H1 (cell line): ENCODE measurements around the gene RPUSD4. TPM values are rescaled to one million over a fixed set of nuclear protein-coding genes. Genes with fewer than 3 reads are reported as not detected.

Source experiments
- CTCF ChIA-PET: fragments of 300-600 bp; sonication (Branson Sonifier 250); formaldehyde crosslinking; loops from one replicate; lab custom pipeline; 2021; ENCODE audit not compliant: partially characterized antibody; lab: Charles Lee
- POLR2A ChIA-PET: fragments of 300-600 bp; sonication (Branson Sonifier 250); formaldehyde crosslinking; loops from one replicate; lab custom pipeline; 2021; ENCODE audit warnings: inconsistent platforms; ENCODE audit not compliant: partially characterized antibody; lab: Charles Lee
- DNase-seq, 2 experiments: peaks; one replicate each; pipeline versions ENCODE4 v3.0.0 to v3.0.0-alpha.2; 2010 to 2022; ENCODE audit warnings: low spot score in 2 of 2, low read depth in 1 of 2, mixed read lengths in 1 of 2
- FAIRE-seq: peaks from 2 replicates; lab custom pipeline; 2011; peaks lifted over from hg19 to GRCh38; lab: Jason Lieb, UNC
- H2AFZ ChIP-seq: 2 replicates; pipeline ENCODE4 v1.8.1; 2012; ENCODE audit warnings: low read length, inconsistent platforms
- H2AK5ac ChIP-seq: 2 replicates; pipeline ENCODE4 v1.6.1; 2013; ENCODE audit warnings: low read depth, low read length
- H2BK120ac ChIP-seq: replicated peaks from 2 replicates; pipeline ENCODE3; 2013; ENCODE audit warnings: low read depth, low read length, inconsistent platforms
- H2BK12ac ChIP-seq: 2 replicates; pipeline ENCODE4 v1.6.1; 2013; ENCODE audit warnings: low read depth, low read length
- H2BK15ac ChIP-seq: 2 replicates; pipeline ENCODE4 v1.6.1; 2013; ENCODE audit warnings: low read length
- H2BK20ac ChIP-seq: 2 replicates; pipeline ENCODE4 v1.6.1; 2013; ENCODE audit warnings: low read length
- H2BK5ac ChIP-seq: 2 replicates; pipeline ENCODE4 v1.6.1; 2013; ENCODE audit warnings: low read depth, low read length
- H3K14ac ChIP-seq: 2 replicates; pipeline ENCODE4 v1.6.1; 2013; ENCODE audit warnings: inconsistent platforms; ENCODE audit not compliant: insufficient read length
- H3K18ac ChIP-seq: 2 replicates; pipeline ENCODE4 v1.6.1; 2013; ENCODE audit warnings: low read length; ENCODE audit errors: extremely low read depth
- H3K23ac ChIP-seq: 2 replicates; pipeline ENCODE4 v1.6.1; 2013; ENCODE audit warnings: inconsistent platforms; ENCODE audit not compliant: insufficient read length
- H3K23me2 ChIP-seq: 2 replicates; pipeline ENCODE4 v1.6.1; 2013; ENCODE audit warnings: low read depth, low read length
- H3K27ac ChIP-seq: 2 replicates; pipeline ENCODE4 v1.6.1; 2011; ENCODE audit warnings: low read depth, low read length, inconsistent platforms
- H3K27me3 ChIP-seq, 4 experiments: replicated peaks in 1 of 4; 1 replicate in 1 of 4; 2 replicates in 3 of 4; pipeline versions ENCODE4 v1.6.1 to v1.8.1; 2011 to 2013; ENCODE audit warnings: low read length in 3 of 4, mild to moderate bottlenecking in 3 of 4, inconsistent platforms in 2 of 4, mixed read lengths in 2 of 4, moderate library complexity in 1 of 4; ENCODE audit not compliant: control insufficient read depth in 3 of 4, insufficient read depth in 3 of 4; ENCODE audit errors: extremely low read depth in 1 of 4
- H3K36me3 ChIP-seq, 4 experiments: 2 replicates each; pipeline versions ENCODE4 v1.6.1 to v1.8.1; 2011 to 2013; ENCODE audit warnings: mild to moderate bottlenecking in 4 of 4, low read length in 3 of 4, moderate library complexity in 2 of 4, control low read depth in 1 of 4, inconsistent platforms in 1 of 4; ENCODE audit not compliant: insufficient read depth in 4 of 4, control insufficient read depth in 2 of 4
- H3K4ac ChIP-seq: replicated peaks from 2 replicates; pipeline ENCODE3; 2013; ENCODE audit warnings: low read length, low read depth, mixed read lengths, inconsistent platforms; ENCODE audit not compliant: insufficient read length
- H3K4me1 ChIP-seq, 4 experiments: replicated peaks in 1 of 4; 1 replicate in 1 of 4; 2 replicates in 3 of 4; pipeline versions ENCODE4 v1.6.1 to v1.8.1; 2011 to 2013; ENCODE audit warnings: low read length in 3 of 4, inconsistent platforms in 2 of 4, mixed read lengths in 1 of 4; ENCODE audit not compliant: insufficient read depth in 4 of 4, control insufficient read depth in 3 of 4
- H3K4me2 ChIP-seq, 2 experiments: 2 replicates each; pipeline versions ENCODE4 v1.6.1 to v1.8.1; 2011 to 2013; ENCODE audit warnings: low read depth in 2 of 2, low read length in 2 of 2, control low read depth in 1 of 2, inconsistent platforms in 1 of 2, mild to moderate bottlenecking in 1 of 2; ENCODE audit not compliant: insufficient read depth in 1 of 2
- H3K4me3 ChIP-seq, 4 experiments: fragments of 200-600, 300-600 bp in 1 of 4; sonication (generic), shearing (Covaris generic), sonication (Bioruptor Twin) in 1 of 4; 2 replicates each; pipeline versions ENCODE4 v1.5.1 to v1.8.1; 2011 to 2016; ENCODE audit warnings: low read length in 4 of 4, low read depth in 3 of 4, control low read depth in 2 of 4, inconsistent platforms in 2 of 4, mild to moderate bottlenecking in 2 of 4, mixed read lengths in 1 of 4, moderate library complexity in 1 of 4; ENCODE audit not compliant: insufficient read depth in 2 of 4; ENCODE audit errors: extremely low read depth in 1 of 4
- H3K56ac ChIP-seq: replicated peaks from 2 replicates; pipeline ENCODE3; 2013; ENCODE audit warnings: low read depth, mild to moderate bottlenecking, mixed read lengths, low read length, inconsistent platforms; ENCODE audit not compliant: insufficient read length
- H3K79me1 ChIP-seq: 2 replicates; pipeline ENCODE4 v1.6.1; 2013; ENCODE audit warnings: low read depth, low read length, control low read depth
- H3K79me2 ChIP-seq, 2 experiments: 2 replicates each; pipeline versions ENCODE4 v1.6.1 to v1.8.1; 2012 to 2013; ENCODE audit warnings: low read length in 2 of 2, mild to moderate bottlenecking in 2 of 2, inconsistent platforms in 1 of 2; ENCODE audit not compliant: insufficient read depth in 2 of 2, control insufficient read depth in 1 of 2
- H3K9ac ChIP-seq, 4 experiments: replicated peaks in 1 of 4; 1 replicate in 1 of 4; 2 replicates in 3 of 4; pipeline versions ENCODE4 v1.6.1 to v1.8.1; 2011 to 2013; ENCODE audit warnings: low read depth in 3 of 4, low read length in 3 of 4, control low read depth in 2 of 4, mild to moderate bottlenecking in 2 of 4, moderate library complexity in 2 of 4, inconsistent platforms in 1 of 4; ENCODE audit errors: extremely low read depth in 1 of 4
- H3K9me3 ChIP-seq, 2 experiments: 2 replicates each; pipeline versions ENCODE4 v1.6.1 to v1.8.1; 2012 to 2013; ENCODE audit warnings: mild to moderate bottlenecking in 2 of 2, moderate library complexity in 2 of 2, control low read depth in 1 of 2, inconsistent platforms in 1 of 2, low read depth in 1 of 2, low read length in 1 of 2, mixed read lengths in 1 of 2; ENCODE audit not compliant: insufficient read depth in 2 of 2
- H4K20me1 ChIP-seq, 2 experiments: replicated peaks in 1 of 2; 2 replicates each; pipeline versions ENCODE3 to v1.8.1; 2011 to 2013; ENCODE audit warnings: inconsistent platforms in 2 of 2, low read length in 2 of 2, mild to moderate bottlenecking in 1 of 2; ENCODE audit not compliant: insufficient read depth in 2 of 2, control insufficient read depth in 1 of 2
- H4K5ac ChIP-seq: 2 replicates; pipeline ENCODE4 v1.6.1; 2013; ENCODE audit warnings: low read length, low read depth, mixed read lengths, inconsistent platforms; ENCODE audit not compliant: insufficient read length
- H4K8ac ChIP-seq: 2 replicates; pipeline ENCODE4 v1.8.0; 2013; ENCODE audit warnings: mild to moderate bottlenecking, moderate library complexity, low read length, inconsistent platforms; ENCODE audit not compliant: insufficient read depth; ENCODE audit errors: extremely low read depth
- H4K91ac ChIP-seq: replicated peaks from 2 replicates; pipeline ENCODE3; 2013; ENCODE audit warnings: low read length, mixed read lengths, inconsistent platforms; ENCODE audit not compliant: insufficient read length
- BACH1 ChIP-seq: IDR thresholded peaks from 2 replicates; pipeline ENCODE4 v1.6.1; 2012; ENCODE audit warnings: low read length, improper control_type of control experiment
- CBX8 ChIP-seq: fragments of 300-800, 300-1000 bp; sonication (generic); IDR thresholded peaks from 2 replicates; pipeline ENCODE4 v1.7.1; 2016; ENCODE audit warnings: low read depth, low read length, borderline replicate concordance
- CEBPB ChIP-seq: IDR thresholded peaks from 2 replicates; pipeline ENCODE4 v1.6.1; 2012; ENCODE audit warnings: low read depth, low read length
- CTBP2 ChIP-seq: IDR thresholded peaks from 2 replicates; pipeline ENCODE4 v1.7.0; 2011; ENCODE audit warnings: borderline replicate concordance, mild to moderate bottlenecking, moderate library complexity, mixed read lengths, low read length; ENCODE audit not compliant: insufficient read depth, insufficient read length
- NRF1 ChIP-seq: IDR thresholded peaks from 2 replicates; pipeline ENCODE4 v1.6.1; 2011; ENCODE audit warnings: mild to moderate bottlenecking, low read depth, low read length, improper control_type of control experiment
- RAD21 ChIP-seq, 2 experiments: IDR thresholded peaks in 1 of 2; conservative IDR thresholded peaks in 1 of 2; 2 replicates each; pipeline ENCODE4 v1.6.1; 2011; ENCODE audit warnings: low read depth in 2 of 2, low read length in 2 of 2, improper control_type of control experiment in 1 of 2, inconsistent platforms in 1 of 2, mild to moderate bottlenecking in 1 of 2, moderate library complexity in 1 of 2
- SP4 ChIP-seq: IDR thresholded peaks from 2 replicates; pipeline ENCODE4 v1.6.1; 2012; ENCODE audit warnings: low read length, inconsistent platforms
- TEAD4 ChIP-seq: IDR thresholded peaks from 2 replicates; pipeline ENCODE4 v1.6.1; 2012; ENCODE audit warnings: low read depth, low read length, inconsistent platforms, mixed read lengths
- USF2 ChIP-seq: IDR thresholded peaks from 2 replicates; pipeline ENCODE4 v1.6.1; 2011; ENCODE audit warnings: low read length, improper control_type of control experiment
- WGBS, 2 experiments: shearing (Covaris generic) in 1 of 2; methylation state at CpG; one replicate each; pipeline versions ENCODE4 v1.1.6 to v1.1.7; 2013 to 2015; ENCODE audit warnings: low lambda C conversion rate in 2 of 2, mixed read lengths in 2 of 2, inconsistent platforms in 1 of 2, low coverage in 1 of 2, missing lambda C conversion rate in 1 of 2; ENCODE audit not compliant: insufficient replicate concordance in 2 of 2, insufficient coverage in 1 of 2, insufficient read length in 1 of 2; ENCODE audit errors: extremely low coverage in 1 of 2, missing lambda C conversion rate in 1 of 2; 5-methylcytosine and 5-hydroxymethylcytosine counted together
- polyA plus RNA-seq, 7 experiments: library from polyadenylated mRNA; depleted of rRNA in 3 of 7; stranded (reverse) in 5 of 7; unstranded in 2 of 7; fragments of >200 nt in 5 of 7; fragments of 200-250 nt in 2 of 7; gene quantifications; 1 replicate in 5 of 7; 2 replicates in 1 of 7; 4 replicates in 1 of 7; pipeline versions ENCODE4 v1.2.1 to v1.2.3, GENCODE V29; 2011 to 2013; ENCODE audit warnings: missing spikeins in 2 of 7, mixed read lengths in 2 of 7
- total RNA-seq: library from RNA; stranded (reverse); fragmentation: NEBNext Ultra II Directional; extraction: Animal tissue kit (Norgen Biotek cat#: 25700); gene quantifications from 2 replicates; pipeline ENCODE4 v1.2.1, GENCODE V29; 2021

Gene RPUSD4
- total and polyA plus RNA-seq, 2 of the 8 experiments (the other 6 are each of a cell fraction or from before 2014, with no cell fraction given) = 36.1 to 50.7 TPM

GRCh38 chr11:126166413-126166812, 45.0 kb downstream of the RPUSD4 start:
- H2BK20ac ChIP-seq = no peak overlapping the region
- H3K23me2 ChIP-seq = no peaks in the 10 kb centered on the region
- H3K4me2 ChIP-seq = no peak overlapping the region
- H3K79me2 ChIP-seq = no peaks in the 10 kb centered on the region
- H2AFZ ChIP-seq = no peak overlapping the region
- H4K5ac ChIP-seq = no peak overlapping the region
- H3K14ac ChIP-seq = no peak overlapping the region
- no peaks in the 10 kb centered on the region for H3K79me1 ChIP-seq
- TF ChIP-seq TEAD4 = no peak
- TF ChIP-seq SP4 = no peak
- TF ChIP-seq CTBP2 = no peak
- TF ChIP-seq RAD21 (IDR thresholded peaks at IDR 0.05 in 1 of 2, conservative IDR thresholded peaks at IDR 0.05 in 1 of 2; ENCODE audit: low read depth in 2 of 2, low read length in 2 of 2) = no peak
- TF ChIP-seq NRF1 = no peak
- no peak for TF ChIP-seq CBX8
- TF ChIP-seq BACH1 = no peak
- TF ChIP-seq CEBPB = no peak
- no peak for TF ChIP-seq USF2
- H2BK5ac ChIP-seq = no peak overlapping the region
- H2BK15ac ChIP-seq = no peak overlapping the region; the same call in 1 of the 2 replicates
- no peak overlapping the region for H4K8ac ChIP-seq
- H3K36me3 ChIP-seq = no peaks in the 10 kb centered on the region
- no peak overlapping the region for H3K4me3 ChIP-seq
- no peak overlapping the region for H3K18ac ChIP-seq
- FAIRE-seq = no peak
- ChIA-PET CTCF (interaction anchor here (0.6 to 1.1 kb wide), 2 partner anchors 18 to 100 kb away, joined by 3 read pairs; no protein-coding TSS in a partner anchor), POLR2A (no interaction called here)
- no peak overlapping the region for H4K91ac ChIP-seq
- H2AK5ac ChIP-seq = no peak overlapping the region
- no peaks in the 10 kb centered on the region; a peak in 1 of 7 replicates for H3K27me3 ChIP-seq
- H3K9ac ChIP-seq = no peak overlapping the region
- no peak overlapping the region for H3K27ac ChIP-seq
- no peak overlapping the region for H2BK12ac ChIP-seq
- no peaks in the 10 kb centered on the region for H4K20me1 ChIP-seq
- no peak overlapping the region for H3K23ac ChIP-seq
- H3K9me3 ChIP-seq = no peaks in the 10 kb centered on the region
- H2BK120ac ChIP-seq = no peak overlapping the region
- no peak overlapping the region for H3K4ac ChIP-seq
- 91% methylated on average over 3 of the region's 3 CpGs; no CpG with 5 or more reads in 1 of the 2 experiments for WGBS, 2 experiments
- H3K4me1 ChIP-seq = peaks cover 5 to 12% (median 5%) of the 10 kb centered on the region in 4 experiments; a peak in 5 of 7 replicates
- no peak for DNase-seq
- H3K56ac ChIP-seq = no peak overlapping the region
